ENCODE data around the gene TIMM10.
A peak's percentile ranks its signal among the peaks of the same experiment; 100 is the strongest.

The TIMM10 gene

DNA sequence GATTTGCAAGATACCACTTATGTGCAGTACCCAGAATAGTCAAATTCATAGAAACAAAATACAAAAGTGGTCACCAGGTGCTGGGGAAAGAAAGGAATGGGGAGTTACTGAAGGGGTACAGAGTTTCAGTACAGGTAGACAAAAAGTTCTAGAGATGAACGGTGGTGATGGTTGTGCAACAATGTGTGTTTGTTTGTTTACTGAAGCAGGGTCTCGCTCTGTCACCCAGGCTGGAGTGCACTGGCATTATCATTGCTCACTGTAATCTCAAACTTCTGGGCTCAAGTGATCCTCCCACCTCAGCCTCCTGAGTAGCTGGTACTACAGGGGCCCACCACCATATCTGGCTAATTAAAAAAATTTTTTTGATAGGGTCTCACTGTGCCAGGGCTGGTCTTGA, 24.8 kb upstream of the TIMM10 start:
- Histone ChIP-seq H3K27me3 (replicated peaks; ENCODE audit: control insufficient read depth, insufficient read depth, low read length) (no peaks in the 10 kb centered on the region), H3K4me1 (ENCODE audit: control insufficient read depth, insufficient read depth, low read length) (no peaks in the 10 kb centered on the region), H3K9me3 (ENCODE audit: control insufficient read depth, low read length) (no peaks in the 10 kb centered on the region), H3K4me3 (ENCODE audit: low read length) (no peak overlapping the region), H3K36me3 (ENCODE audit: control insufficient read depth, insufficient read depth, low read length, severe bottlenecking) (peaks cover 94% of the 10 kb centered on the region), H3K9ac (ENCODE audit: low read length) (no peak overlapping the region)
- DNase-seq (ENCODE audit: low read depth): no peak

DNA sequence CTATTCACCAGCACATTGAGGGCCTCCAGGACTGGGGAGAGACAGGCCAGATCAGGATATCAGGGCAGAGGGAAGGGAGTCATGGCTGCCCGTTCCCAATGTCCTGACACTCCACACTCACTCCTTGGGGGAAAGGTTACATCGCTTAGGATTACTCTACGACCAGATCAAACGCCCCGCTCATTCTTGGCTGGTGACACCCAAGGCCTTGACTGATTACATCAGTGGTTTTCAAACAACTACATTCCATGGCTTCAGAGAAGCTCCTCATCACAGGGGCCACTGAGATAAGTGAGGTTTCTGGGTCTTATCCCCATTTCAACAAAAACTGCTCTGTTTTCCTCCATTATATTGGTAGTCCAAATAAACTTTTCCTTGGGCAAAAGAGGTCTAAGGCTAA, 21.9 kb upstream of the TIMM10 start:
- H3K27me3 ChIP-seq (replicated peaks; ENCODE audit: control insufficient read depth, insufficient read depth, low read length): no peaks in the 10 kb centered on the region
- H3K4me3 ChIP-seq (ENCODE audit: low read length): no peak overlapping the region
- peaks cover 83% of the 10 kb centered on the region for H3K36me3 ChIP-seq (ENCODE audit: control insufficient read depth, insufficient read depth, low read length, severe bottlenecking)
- peaks cover 3% of the 10 kb centered on the region for H3K4me1 ChIP-seq (ENCODE audit: control insufficient read depth, insufficient read depth, low read length)
- H3K9ac ChIP-seq (ENCODE audit: low read length): no peak overlapping the region
- DNase-seq (ENCODE audit: low read depth): no peak
- H3K9me3 ChIP-seq (ENCODE audit: control insufficient read depth, low read length): no peaks in the 10 kb centered on the region

DNA sequence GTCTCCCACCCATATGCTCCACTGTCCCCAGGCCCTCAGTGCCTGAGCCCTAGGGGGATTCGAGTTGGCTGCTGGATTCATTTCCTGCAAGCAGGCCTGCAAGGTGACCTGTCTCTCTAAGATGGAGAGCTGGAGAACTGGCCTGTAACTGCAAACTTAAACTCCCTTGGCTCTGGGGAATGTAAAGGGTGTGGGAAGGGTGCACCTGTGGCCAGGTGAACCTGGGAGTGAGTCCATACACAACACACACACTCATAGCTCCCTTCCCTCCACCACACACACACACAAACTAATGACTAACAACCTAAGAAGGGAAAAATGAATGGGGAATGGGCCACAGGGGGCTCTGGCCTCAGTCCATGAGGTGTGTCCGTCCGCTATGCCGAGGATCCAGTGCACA, 21.4 kb upstream of the TIMM10 start:
- Histone ChIP-seq H3K36me3 (ENCODE audit: control insufficient read depth, insufficient read depth, low read length, severe bottlenecking) (peaks cover 78% of the 10 kb centered on the region), H3K4me1 (ENCODE audit: control insufficient read depth, insufficient read depth, low read length) (peaks cover 7% of the 10 kb centered on the region), H3K27me3 (replicated peaks; ENCODE audit: control insufficient read depth, insufficient read depth, low read length) (no peaks in the 10 kb centered on the region), H3K9ac (ENCODE audit: low read length) (no peak overlapping the region), H3K4me3 (ENCODE audit: low read length) (no peak overlapping the region), H3K9me3 (ENCODE audit: control insufficient read depth, low read length) (no peaks in the 10 kb centered on the region)
- DNase-seq (ENCODE audit: low read depth): no peak

DNA sequence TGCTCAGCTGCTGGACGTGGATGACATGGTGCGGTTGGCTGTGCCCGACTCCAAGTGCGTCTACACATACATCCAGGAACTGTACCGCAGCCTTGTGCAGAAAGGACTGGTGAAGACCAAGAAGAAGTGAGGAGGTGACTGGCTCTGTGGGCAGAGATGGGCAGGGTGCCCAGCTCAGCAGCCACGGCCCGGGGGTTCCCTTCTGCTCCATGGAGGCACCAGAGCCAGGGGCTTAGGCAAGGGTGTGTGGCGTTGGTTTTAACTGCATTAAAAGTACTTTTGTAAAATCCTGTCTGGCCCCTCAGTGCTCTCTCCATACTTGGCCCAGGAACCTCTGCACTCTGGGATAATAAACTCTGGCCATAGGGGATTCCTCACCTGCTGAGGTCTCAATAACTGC, 19.4 kb upstream of the TIMM10 start:
- H3K36me3 ChIP-seq (ENCODE audit: control insufficient read depth, insufficient read depth, low read length, severe bottlenecking): peaks cover 59% of the 10 kb centered on the region

DNA sequence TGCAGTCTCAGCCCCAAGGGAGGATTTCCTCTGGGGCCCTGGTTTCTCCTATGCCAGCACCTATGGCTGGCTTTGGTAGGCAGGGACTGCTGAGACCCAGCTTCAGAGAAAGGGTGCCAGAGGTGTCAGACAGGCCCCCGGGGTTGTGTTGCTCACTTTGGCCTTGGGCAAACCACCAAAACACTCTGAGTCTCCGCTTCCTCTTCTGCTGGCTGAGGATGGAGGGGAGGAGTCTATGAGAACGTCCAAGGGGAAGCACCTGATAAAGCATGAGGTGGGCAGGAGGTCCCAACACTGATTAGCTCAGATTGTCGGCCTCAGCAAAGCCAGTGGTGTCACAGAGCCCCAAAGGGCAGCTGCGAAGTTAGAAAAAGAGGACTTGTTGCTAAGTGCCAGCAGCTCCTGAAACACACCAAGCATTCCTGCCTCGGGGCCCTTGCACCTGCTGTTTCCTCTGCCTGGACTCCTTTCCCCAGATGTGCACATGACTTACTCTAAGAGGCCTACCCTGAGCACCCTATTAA, 17.4 kb upstream of the TIMM10 start:
- Histone ChIP-seq H3K4me1 (ENCODE audit: control insufficient read depth, insufficient read depth, low read length) (peaks cover 7% of the 10 kb centered on the region), H3K9me3 (ENCODE audit: control insufficient read depth, low read length) (no peaks in the 10 kb centered on the region), H3K9ac (ENCODE audit: low read length) (no peak overlapping the region), H3K36me3 (ENCODE audit: control insufficient read depth, insufficient read depth, low read length, severe bottlenecking) (peaks cover 39% of the 10 kb centered on the region), H3K4me3 (ENCODE audit: low read length) (no peak overlapping the region), H3K27me3 (replicated peaks; ENCODE audit: control insufficient read depth, insufficient read depth, low read length) (no peaks in the 10 kb centered on the region)
- DNase-seq (ENCODE audit: low read depth): no peak

More for the DNA sequence above, 19.4 kb upstream of the TIMM10 start:
- no peak overlapping the region for H3K9ac ChIP-seq (ENCODE audit: low read length)
- DNase-seq (ENCODE audit: low read depth): no peak
- no peaks in the 10 kb centered on the region for H3K27me3 ChIP-seq (replicated peaks; ENCODE audit: control insufficient read depth, insufficient read depth, low read length)
- H3K4me1 ChIP-seq (ENCODE audit: control insufficient read depth, insufficient read depth, low read length): peaks cover 7% of the 10 kb centered on the region
- no peaks in the 10 kb centered on the region for H3K9me3 ChIP-seq (ENCODE audit: control insufficient read depth, low read length)
- H3K4me3 ChIP-seq (ENCODE audit: low read length): no peak overlapping the region

DNA sequence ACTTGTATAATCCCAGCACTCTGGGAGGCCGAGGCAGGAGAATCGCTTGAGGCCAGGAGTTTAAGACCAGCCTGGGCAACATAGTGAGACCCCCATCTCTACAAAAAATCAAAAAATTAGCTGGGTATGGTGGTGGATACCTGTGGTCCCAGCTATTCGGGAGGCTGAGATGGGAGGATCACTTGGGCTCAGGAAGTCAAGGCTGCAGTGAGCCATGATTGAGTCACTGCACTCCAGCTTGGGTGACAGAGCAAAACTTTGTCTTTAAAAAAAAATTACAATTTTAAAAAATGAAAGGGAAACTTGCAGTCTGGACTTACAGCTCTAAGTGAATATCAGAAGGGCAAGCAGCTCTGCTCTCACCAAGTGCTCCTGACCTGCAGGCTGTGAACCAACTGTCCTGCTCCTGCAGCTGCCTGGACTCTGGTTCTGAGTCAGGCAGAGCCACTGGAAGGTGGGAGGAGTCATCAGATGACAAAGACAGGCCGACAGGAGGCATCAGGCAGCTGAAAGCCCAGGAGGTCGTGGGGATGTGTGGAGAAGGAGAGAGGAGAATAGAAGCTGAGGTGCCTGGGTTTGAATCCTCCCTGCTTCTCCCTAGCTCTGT, 16.4 kb upstream of the TIMM10 start:
- Histone ChIP-seq H3K4me3 (ENCODE audit: low read length) (no peak overlapping the region), H3K9ac (ENCODE audit: low read length) (no peak overlapping the region), H3K36me3 (ENCODE audit: control insufficient read depth, insufficient read depth, low read length, severe bottlenecking) (peaks cover 30% of the 10 kb centered on the region), H3K9me3 (ENCODE audit: control insufficient read depth, low read length) (no peaks in the 10 kb centered on the region), H3K27me3 (replicated peaks; ENCODE audit: control insufficient read depth, insufficient read depth, low read length) (no peaks in the 10 kb centered on the region), H3K4me1 (ENCODE audit: control insufficient read depth, insufficient read depth, low read length) (peaks cover 7% of the 10 kb centered on the region)
- peak; percentile 30 for DNase-seq (ENCODE audit: low read depth)

DNA sequence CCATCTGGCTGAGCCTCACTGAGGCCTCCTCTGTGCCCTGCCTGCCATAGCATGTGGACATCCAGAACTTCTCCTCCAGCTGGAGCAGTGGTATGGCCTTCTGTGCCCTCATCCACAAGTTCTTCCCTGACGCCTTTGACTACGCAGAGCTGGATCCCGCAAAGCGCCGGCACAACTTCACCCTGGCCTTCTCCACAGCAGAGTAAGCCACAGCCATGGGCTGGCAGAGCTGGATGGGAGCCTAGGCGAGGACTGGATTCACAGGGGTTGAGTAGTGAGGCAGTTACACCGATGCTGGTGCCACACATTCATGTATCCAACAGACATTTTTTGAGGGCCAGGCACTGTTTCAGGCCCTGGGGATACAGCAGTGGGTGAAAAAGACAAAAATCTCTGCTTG, 15.9 kb upstream of the TIMM10 start:
- Histone ChIP-seq H3K4me3 (ENCODE audit: low read length) (no peak overlapping the region), H3K36me3 (ENCODE audit: control insufficient read depth, insufficient read depth, low read length, severe bottlenecking) (peaks cover 25% of the 10 kb centered on the region), H3K9me3 (ENCODE audit: control insufficient read depth, low read length) (no peaks in the 10 kb centered on the region), H3K4me1 (ENCODE audit: control insufficient read depth, insufficient read depth, low read length) (peaks cover 7% of the 10 kb centered on the region), H3K27me3 (replicated peaks; ENCODE audit: control insufficient read depth, insufficient read depth, low read length) (no peaks in the 10 kb centered on the region), H3K9ac (ENCODE audit: low read length) (no peak overlapping the region)
- DNase-seq (ENCODE audit: low read depth): no peak

DNA sequence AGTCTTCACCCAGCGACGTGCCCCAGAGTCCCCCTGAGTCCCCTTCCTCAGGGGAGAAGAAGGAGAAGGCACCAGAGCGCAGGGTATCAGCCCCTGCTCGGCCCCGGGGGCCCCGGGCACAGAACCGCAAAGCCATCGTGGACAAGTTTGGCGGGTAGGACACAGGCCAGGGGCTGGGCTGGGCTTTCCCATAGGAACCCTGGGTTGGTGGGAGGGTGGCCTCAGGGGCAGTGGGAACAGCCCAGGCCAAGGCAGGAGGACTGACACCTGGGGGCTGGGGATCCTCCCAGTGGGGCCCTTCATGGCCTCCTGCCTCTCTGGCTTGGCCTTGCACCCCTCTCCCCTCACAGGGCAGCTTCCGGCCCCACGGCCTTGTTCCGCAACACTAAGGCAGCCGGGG, 15.3 kb upstream of the TIMM10 start:
- Histone ChIP-seq H3K4me3 (ENCODE audit: low read length) (no peak overlapping the region), H3K36me3 (ENCODE audit: control insufficient read depth, insufficient read depth, low read length, severe bottlenecking) (peaks cover 22% of the 10 kb centered on the region), H3K27me3 (replicated peaks; ENCODE audit: control insufficient read depth, insufficient read depth, low read length) (no peaks in the 10 kb centered on the region), H3K9ac (ENCODE audit: low read length) (no peak overlapping the region), H3K4me1 (ENCODE audit: control insufficient read depth, insufficient read depth, low read length) (peaks cover 7% of the 10 kb centered on the region), H3K9me3 (ENCODE audit: control insufficient read depth, low read length) (no peaks in the 10 kb centered on the region)
- no peak for DNase-seq (ENCODE audit: low read depth)

DNA sequence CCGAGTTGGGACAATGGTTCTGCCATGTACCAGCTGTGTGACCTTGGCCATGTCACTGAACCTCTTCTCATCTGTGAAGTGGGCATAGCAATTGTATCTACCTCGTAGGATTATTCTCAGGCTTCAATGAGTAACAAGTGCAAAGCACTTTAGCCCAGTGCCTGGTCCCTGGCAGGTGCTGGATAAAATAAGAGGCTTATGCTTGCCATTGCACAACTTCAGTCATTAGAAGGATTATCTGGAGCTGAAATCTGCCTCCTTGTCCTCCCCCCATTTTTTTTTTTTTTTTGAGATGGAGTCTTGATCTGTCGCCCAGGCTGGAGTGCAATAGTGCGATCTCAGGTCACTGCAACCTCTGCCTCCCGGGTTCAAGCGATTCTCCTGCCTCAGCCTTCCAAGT, 14.0 kb upstream of the TIMM10 start:
- Histone ChIP-seq H3K4me3 (ENCODE audit: low read length) (no peak overlapping the region), H3K9ac (ENCODE audit: low read length) (no peak overlapping the region), H3K27me3 (replicated peaks; ENCODE audit: control insufficient read depth, insufficient read depth, low read length) (no peaks in the 10 kb centered on the region), H3K4me1 (ENCODE audit: control insufficient read depth, insufficient read depth, low read length) (peaks cover 7% of the 10 kb centered on the region), H3K9me3 (ENCODE audit: control insufficient read depth, low read length) (no peaks in the 10 kb centered on the region), H3K36me3 (ENCODE audit: control insufficient read depth, insufficient read depth, low read length, severe bottlenecking) (peaks cover 9% of the 10 kb centered on the region)
- no peak for DNase-seq (ENCODE audit: low read depth)

DNA sequence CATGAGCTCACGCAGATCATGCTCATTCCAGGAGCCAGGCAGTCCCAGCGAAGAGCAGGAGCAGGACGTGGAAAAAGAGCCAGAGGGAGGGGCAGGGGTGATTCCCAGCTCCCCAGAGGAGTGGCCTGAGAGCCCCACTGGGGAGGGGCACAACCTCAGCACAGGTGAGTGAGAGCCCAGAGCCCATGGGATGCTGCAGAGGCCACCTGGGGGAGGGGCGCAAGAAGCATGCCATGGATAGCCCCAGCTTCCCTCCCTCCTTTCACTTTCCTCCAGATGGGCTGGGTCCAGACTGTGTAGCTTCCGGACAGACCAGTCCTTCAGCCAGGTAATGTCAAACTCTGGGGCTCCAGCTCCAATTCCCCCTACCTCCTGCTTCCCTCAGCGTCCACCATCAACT, 13.0 kb upstream of the TIMM10 start:
- H3K9ac ChIP-seq (ENCODE audit: low read length): no peak overlapping the region
- H3K36me3 ChIP-seq (ENCODE audit: control insufficient read depth, insufficient read depth, low read length, severe bottlenecking): peaks cover 6% of the 10 kb centered on the region
- peaks cover 7% of the 10 kb centered on the region for H3K4me1 ChIP-seq (ENCODE audit: control insufficient read depth, insufficient read depth, low read length)
- no peak for DNase-seq (ENCODE audit: low read depth)
- no peaks in the 10 kb centered on the region for H3K27me3 ChIP-seq (replicated peaks; ENCODE audit: control insufficient read depth, insufficient read depth, low read length)
- H3K9me3 ChIP-seq (ENCODE audit: control insufficient read depth, low read length): no peaks in the 10 kb centered on the region
- no peak overlapping the region for H3K4me3 ChIP-seq (ENCODE audit: low read length)

DNA sequence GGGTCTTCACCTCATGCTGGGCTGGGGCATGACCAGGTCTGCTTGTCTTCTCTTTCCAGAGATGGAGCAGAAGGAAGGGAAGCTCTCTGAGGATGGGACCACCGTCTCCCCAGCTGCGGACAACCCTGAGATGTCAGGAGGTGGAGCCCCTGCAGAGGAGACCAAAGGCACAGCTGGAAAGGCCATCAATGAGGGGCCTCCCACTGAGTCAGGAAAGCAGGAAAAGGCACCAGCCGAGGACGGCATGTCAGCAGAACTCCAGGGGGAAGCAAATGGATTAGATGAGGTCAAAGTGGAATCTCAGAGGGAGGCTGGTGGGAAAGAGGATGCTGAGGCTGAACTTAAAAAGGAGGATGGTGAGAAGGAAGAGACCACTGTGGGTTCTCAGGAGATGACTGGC, 12.0 kb upstream of the TIMM10 start:
- no peak for DNase-seq (ENCODE audit: low read depth)
- H3K9me3 ChIP-seq (ENCODE audit: control insufficient read depth, low read length): no peaks in the 10 kb centered on the region
- H3K27me3 ChIP-seq (replicated peaks; ENCODE audit: control insufficient read depth, insufficient read depth, low read length): no peaks in the 10 kb centered on the region
- H3K4me1 ChIP-seq (ENCODE audit: control insufficient read depth, insufficient read depth, low read length): peaks cover 5% of the 10 kb centered on the region
- no peak overlapping the region for H3K9ac ChIP-seq (ENCODE audit: low read length)
- no peak overlapping the region for H3K4me3 ChIP-seq (ENCODE audit: low read length)
- H3K36me3 ChIP-seq (ENCODE audit: control insufficient read depth, insufficient read depth, low read length, severe bottlenecking): no peaks in the 10 kb centered on the region

DNA sequence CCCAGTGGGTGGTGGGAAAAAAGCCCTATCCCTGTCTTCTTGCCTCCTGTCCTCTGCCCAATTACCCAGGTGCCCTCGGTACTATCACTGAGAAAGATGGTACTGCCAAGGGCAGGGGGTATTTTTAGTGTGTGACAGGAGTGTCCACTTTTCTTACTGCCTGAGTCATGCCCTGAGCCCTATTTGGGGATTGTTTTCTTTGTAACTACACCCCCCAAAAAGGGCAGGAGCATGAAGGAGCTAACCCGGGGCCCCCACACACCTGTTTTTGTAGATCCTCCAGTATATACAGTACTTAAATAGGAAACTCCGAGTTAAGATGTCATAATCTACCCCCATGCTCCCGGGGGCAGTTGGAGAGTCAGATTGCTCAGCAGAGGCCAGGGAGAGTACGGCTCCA, 10.6 kb upstream of the TIMM10 start:
- Histone ChIP-seq H3K9me3 (ENCODE audit: control insufficient read depth, low read length) (no peaks in the 10 kb centered on the region), H3K36me3 (ENCODE audit: control insufficient read depth, insufficient read depth, low read length, severe bottlenecking) (no peaks in the 10 kb centered on the region), H3K4me3 (ENCODE audit: low read length) (no peak overlapping the region), H3K4me1 (ENCODE audit: control insufficient read depth, insufficient read depth, low read length) (no peaks in the 10 kb centered on the region), H3K9ac (ENCODE audit: low read length) (no peak overlapping the region), H3K27me3 (replicated peaks; ENCODE audit: control insufficient read depth, insufficient read depth, low read length) (no peaks in the 10 kb centered on the region)
- DNase-seq (ENCODE audit: low read depth): no peak
